ENCODE data around the gene ASGR2.
"Not testable (repeated sequence)": the region's sequence is repeated elsewhere in the genome, so short reads cannot be mapped to it uniquely, and the experiment has no call there.

The ASGR2 gene

GRCh38 chr17:7113273-7114071, 1.1 kb downstream of the ASGR2 start:
- no peak for TF ChIP-seq ZNF274 (IDR thresholded peaks at IDR 0.05; ENCODE audit: low read depth, low read length)
- H3K4me3 ChIP-seq (ENCODE audit: low read length): no peak overlapping the region

GRCh38 chr17:7112510-7113108, 2.0 kb downstream of the ASGR2 start:
- TF ChIP-seq ZNF274 (IDR thresholded peaks at IDR 0.05; ENCODE audit: low read depth, low read length): no peak
- H3K4me3 ChIP-seq (ENCODE audit: low read length): no peak overlapping the region

GRCh38 chr17:7111784-7112509, 2.7 kb downstream of the ASGR2 start:
- no peak overlapping the region for H3K4me3 ChIP-seq (ENCODE audit: low read length)
- no peak for TF ChIP-seq ZNF274 (IDR thresholded peaks at IDR 0.05; ENCODE audit: low read depth, low read length)

GRCh38 chr17:7110617-7111306, 3.9 kb downstream of the ASGR2 start:
- no peak overlapping the region for H3K4me3 ChIP-seq (ENCODE audit: low read length)
- no peak for TF ChIP-seq ZNF274 (IDR thresholded peaks at IDR 0.05; ENCODE audit: low read depth, low read length)

GRCh38 chr17:7109461-7110322, 4.9 kb downstream of the ASGR2 start:
- TF ChIP-seq ZNF274 (IDR thresholded peaks at IDR 0.05; ENCODE audit: low read depth, low read length): no peak
- no peak overlapping the region for H3K4me3 ChIP-seq (ENCODE audit: low read length)

- no peak overlapping the region for H3K4me3 ChIP-seq (ENCODE audit: low read length)
- TF ChIP-seq ZNF274 (IDR thresholded peaks at IDR 0.05; ENCODE audit: low read depth, low read length): no peak
Observed at GRCh38 chr17:7108981-7109380, 5.6 kb downstream of the ASGR2 start.

GRCh38 chr17:7108560-7108925, 6.1 kb downstream of the ASGR2 start:
- TF ChIP-seq ZNF274 (IDR thresholded peaks at IDR 0.05; ENCODE audit: low read depth, low read length): no peak
- no peak overlapping the region for H3K4me3 ChIP-seq (ENCODE audit: low read length)

- TF ChIP-seq ZNF274 (IDR thresholded peaks at IDR 0.05; ENCODE audit: low read depth, low read length): no peak
- no peak overlapping the region for H3K4me3 ChIP-seq (ENCODE audit: low read length)
Observed at GRCh38 chr17:7107795-7108559, 6.6 kb downstream of the ASGR2 start.

- no peak overlapping the region for H3K4me3 ChIP-seq (ENCODE audit: low read length)
- no peak for TF ChIP-seq ZNF274 (IDR thresholded peaks at IDR 0.05; ENCODE audit: low read depth, low read length)
Observed at GRCh38 chr17:7107012-7107754, 7.4 kb downstream of the ASGR2 start.

GRCh38 chr17:7102421-7102820, 12.2 kb downstream of the ASGR2 start:
- no peak for TF ChIP-seq ZNF274 (IDR thresholded peaks at IDR 0.05; ENCODE audit: low read depth, low read length)
- H3K4me3 ChIP-seq (ENCODE audit: low read length): no peak overlapping the region

- H3K4me3 ChIP-seq (ENCODE audit: low read length): no peak overlapping the region
- TF ChIP-seq ZNF274 (IDR thresholded peaks at IDR 0.05; ENCODE audit: low read depth, low read length): no peak
Observed at GRCh38 chr17:7101531-7101930, 13.1 kb downstream of the ASGR2 start.

GRCh38 chr17:7100641-7101379, 13.8 kb downstream of the ASGR2 start:
- H3K4me3 ChIP-seq (ENCODE audit: low read length): not testable (repeated sequence)

Data from GM08714 (cell line).